Vagina (tissue), 2 donors: ENCODE measurements around the gene PPP1R2. TPM values are rescaled to one million over a fixed set of nuclear protein-coding genes. Genes with fewer than 3 reads are reported as not detected.
"Not testable (repeated sequence)": the region's sequence is repeated elsewhere in the genome, so short reads cannot be mapped to it uniquely, and the experiment has no call there.

ENCODE experiments used
- DNase-seq, 2 donors: peaks; one replicate each; pipeline ENCODE4 v3.0.0-alpha.2; 2017; ENCODE audit errors: extremely low spot score in 2 of 2
- H3K27ac ChIP-seq: fragments of 200-600 bp; sonication (generic); one replicate; pipeline ENCODE4 v1.5.1; 2019
- H3K27me3 ChIP-seq: fragments of 200-600 bp; sonication (generic); one replicate; pipeline ENCODE4 v1.5.1; 2019
- H3K36me3 ChIP-seq, 2 donors: fragments of 200-600 bp; sonication (generic); one replicate each; pipeline ENCODE4 v1.5.1; 2017 to 2019
- H3K4me1 ChIP-seq: fragments of 200-600 bp; sonication (generic); one replicate; pipeline ENCODE4 v1.5.1; 2019
- H3K4me3 ChIP-seq, 2 donors: fragments of 200-600 bp; sonication (generic); 1 replicate in 1 of 2; 2 replicates in 1 of 2; pipeline ENCODE4 v1.5.1; 2016 to 2019
- H3K9me3 ChIP-seq: fragments of 200-600 bp; sonication (generic); one replicate; pipeline ENCODE4 v1.5.1; 2019
- CTCF ChIP-seq, 3 experiments: fragments of 450-650 bp in 2 of 3; fragments of 200-600 bp in 1 of 3; sonication (generic) in 1 of 3; IDR thresholded peaks; one replicate each; pipeline ENCODE4 v1.5.1; 2017 to 2019; ENCODE audit warnings: antibody characterized with exemption in 3 of 3, mild to moderate bottlenecking in 2 of 3, moderate library complexity in 2 of 3
- POLR2A ChIP-seq, 2 donors: fragments of 450-650 bp; IDR thresholded peaks; one replicate each; pipeline ENCODE4 v1.6.1; 2017; ENCODE audit warnings: antibody characterized with exemption in 2 of 2, mild to moderate bottlenecking in 2 of 2, moderate library complexity in 2 of 2
- POLR2AphosphoS5 ChIP-seq, 2 donors: sonication (generic); formaldehyde crosslinking; IDR thresholded peaks; one replicate each; pipeline ENCODE4 v1.9.0; 2017; ENCODE audit warnings: antibody characterized with exemption in 2 of 2, mild to moderate bottlenecking in 2 of 2, low read depth in 1 of 2; ENCODE audit not compliant: insufficient read depth in 1 of 2
- intact Hi-C: fragments of 100-400 bp; cut with DNase I; formaldehyde crosslinking; loops from one replicate; pipeline ENCODE4 v1.15.1; 2023
- total RNA-seq: library from RNA; depleted of rRNA; stranded (reverse); fragments of >200 nt; gene quantifications from one replicate; pipeline ENCODE4 v1.2.3, GENCODE V29; 2016

PPP1R2 gene
- total RNA-seq = 98.0 TPM

DNA sequence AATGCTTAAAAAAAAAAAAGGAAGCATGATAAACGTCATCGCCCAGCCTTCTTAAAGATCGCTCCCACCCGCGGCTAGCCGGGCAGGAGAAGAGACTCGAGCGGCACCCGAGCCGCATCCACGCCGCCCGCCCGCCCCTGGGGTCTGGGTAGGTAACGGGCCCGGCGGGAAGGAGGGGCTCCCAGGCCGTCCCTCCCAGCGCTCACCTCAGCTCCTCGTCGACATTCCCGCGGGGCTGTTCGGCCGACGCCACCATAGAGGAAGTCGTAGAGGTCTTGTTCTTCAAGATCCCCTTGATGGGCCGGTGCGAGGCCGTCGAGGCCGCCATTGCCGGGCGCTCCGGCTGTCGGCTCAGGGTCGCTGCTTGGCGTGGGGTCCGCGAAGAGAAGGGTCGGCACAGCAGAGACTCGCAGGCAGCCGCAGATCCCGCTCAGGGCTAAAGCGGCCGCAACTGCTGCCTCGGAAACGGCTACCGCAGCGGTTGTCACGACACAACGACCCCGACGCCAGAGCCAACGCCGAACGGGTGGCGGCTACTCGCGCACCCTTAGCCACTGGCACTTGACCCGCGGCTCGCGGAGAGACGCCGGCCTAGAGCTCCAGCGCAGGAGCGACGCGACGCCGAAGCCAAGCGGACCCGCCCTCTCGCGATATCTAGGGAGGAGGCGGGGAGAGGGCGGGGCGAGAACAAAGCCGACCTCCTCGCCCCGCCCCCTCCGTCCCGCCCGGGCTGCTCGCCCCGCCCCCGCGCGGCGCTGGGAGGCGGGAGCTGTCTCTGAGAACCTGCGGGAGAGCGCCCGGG lies at the start of gene PPP1R2:
Gene PPP1R2, minus strand, starts transcription at position 628 of the 802 bp plus-strand sequence. Its CDS starts 300 bp downstream, at position 328.
- peaks cover 56% of the 10 kb centered on the region for H3K4me1 ChIP-seq
- no peak for DNase-seq
- no peaks in the 10 kb centered on the region for H3K9me3 ChIP-seq
- peak within 1 kb of the TSS; percentile 86 for H3K27ac ChIP-seq
- TF ChIP-seq POLR2A (IDR thresholded peaks at IDR 0.05) = peak in 1 of 2 donors; percentile 93
- peak; percentile 59 to 99 for TF ChIP-seq POLR2AphosphoS5 (IDR thresholded peaks at IDR 0.05; ENCODE audit: insufficient read depth in 1 of 2, low read depth in 1 of 2)
- TF ChIP-seq CTCF (IDR thresholded peaks at IDR 0.05) = no peak
- H3K27me3 ChIP-seq = no peaks in the 10 kb centered on the region
- no peaks in the 10 kb centered on the region for H3K36me3 ChIP-seq
- intact Hi-C loops = loop anchor here (10.0 kb wide), 1 partner anchor 858 kb away; the partner anchor contains the start of gene FAM43A
- peak within 1 kb of the TSS; percentile 88 to 95 for H3K4me3 ChIP-seq

GRCh38 chr3:195591852-195592251 lies 48.7 kb upstream of the PPP1R2 start:
- Histone ChIP-seq H3K4me3 (no peak overlapping the region), H3K27me3 (no peaks in the 10 kb centered on the region), H3K27ac (no peak overlapping the region), H3K36me3 (no peaks in the 10 kb centered on the region), H3K4me1 (no peaks in the 10 kb centered on the region), H3K9me3 (no peaks in the 10 kb centered on the region)
- TF ChIP-seq CTCF (IDR thresholded peaks at IDR 0.05) = no peak
- no peak for TF ChIP-seq POLR2A (IDR thresholded peaks at IDR 0.05)
- no peak for TF ChIP-seq POLR2AphosphoS5 (IDR thresholded peaks at IDR 0.05; ENCODE audit: insufficient read depth in 1 of 2, low read depth in 1 of 2)
- intact Hi-C loops = no loop called here
- no peak for DNase-seq

DNA sequence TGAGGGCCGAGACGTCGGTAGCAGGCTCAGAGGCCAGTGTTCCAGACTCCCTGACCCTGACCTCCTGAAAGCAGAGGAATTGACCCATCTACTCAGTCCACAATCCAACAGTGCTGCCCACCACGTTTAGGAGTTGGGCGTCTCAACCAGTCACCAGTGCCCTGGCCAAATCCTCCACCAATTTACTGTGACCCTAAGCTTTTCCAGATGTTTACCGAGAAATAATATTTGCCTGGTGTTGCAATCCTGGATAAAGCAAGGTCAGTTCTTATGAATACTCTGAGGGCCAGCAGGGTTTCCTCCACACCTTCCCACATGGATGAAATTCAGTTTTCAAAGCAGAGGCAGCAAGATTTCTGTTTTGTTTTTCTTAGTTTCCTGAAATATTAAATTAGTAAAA lies 48.1 kb upstream of the PPP1R2 start:
- Histone ChIP-seq H3K27me3 (no peaks in the 10 kb centered on the region), H3K36me3 (no peaks in the 10 kb centered on the region), H3K27ac (peak overlapping the region; percentile 44), H3K9me3 (no peaks in the 10 kb centered on the region), H3K4me3 (no peak overlapping the region), H3K4me1 (no peaks in the 10 kb centered on the region)
- no peak for DNase-seq
- no peak for TF ChIP-seq CTCF (IDR thresholded peaks at IDR 0.05)
- peak in 1 of 2 donors; percentile 16 for TF ChIP-seq POLR2AphosphoS5 (IDR thresholded peaks at IDR 0.05; ENCODE audit: insufficient read depth in 1 of 2, low read depth in 1 of 2)
- no peak for TF ChIP-seq POLR2A (IDR thresholded peaks at IDR 0.05)
- intact Hi-C loops = no loop called here

DNA sequence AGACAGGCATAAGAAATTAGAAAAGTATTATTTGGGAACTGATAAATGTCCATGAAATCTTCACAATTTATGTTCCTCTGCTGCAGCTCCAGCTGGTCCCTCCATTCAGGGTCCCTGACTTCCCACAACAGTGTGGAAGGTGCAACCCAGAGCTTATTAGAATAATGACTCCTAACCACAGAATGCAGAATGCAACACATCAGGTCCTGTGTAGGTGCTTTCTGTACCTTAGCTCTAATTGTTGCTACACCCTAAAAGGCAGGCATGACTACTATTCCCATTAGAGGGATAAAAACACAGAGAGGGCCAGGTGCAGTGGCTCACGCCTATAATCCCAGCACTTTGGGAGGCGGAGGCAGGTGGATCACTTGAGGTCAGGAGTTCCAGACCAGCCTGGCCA lies 47.3 kb upstream of the PPP1R2 start:
- H3K27me3 ChIP-seq, DNase-seq, H3K9me3 ChIP-seq, intact Hi-C loops, H3K4me1 ChIP-seq, H3K36me3 ChIP-seq, H3K4me3 ChIP-seq: not testable (repeated sequence)
- peak overlapping the region; percentile 44 for H3K27ac ChIP-seq

GRCh38 chr3:195589796-195590195 lies 46.7 kb upstream of the PPP1R2 start:
- H3K9me3 ChIP-seq, intact Hi-C loops: not testable (repeated sequence)

DNA sequence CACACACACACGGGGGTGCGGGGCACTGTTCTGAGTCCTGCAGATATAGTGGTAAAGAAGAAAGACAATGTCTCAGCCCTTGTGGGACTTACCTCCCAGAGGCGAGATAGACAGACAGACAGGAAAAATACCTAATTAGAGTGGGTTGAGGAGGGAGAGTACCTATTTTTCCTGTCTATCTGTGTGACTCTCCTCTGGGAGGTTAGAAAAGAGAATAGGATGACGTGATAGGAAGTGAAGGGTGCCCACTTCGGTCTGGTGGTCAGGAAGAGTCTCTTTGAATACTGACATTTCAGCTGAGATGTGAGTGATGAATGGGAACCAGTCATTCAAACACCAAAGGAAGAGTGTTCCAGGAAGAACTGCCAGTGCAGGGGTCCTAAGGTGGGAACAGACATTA lies 44.7 kb upstream of the PPP1R2 start:
- H3K9me3 ChIP-seq = no peaks in the 10 kb centered on the region
- no peak overlapping the region for H3K4me3 ChIP-seq
- peaks cover 18% of the 10 kb centered on the region for H3K4me1 ChIP-seq
- H3K27ac ChIP-seq = no peak overlapping the region
- H3K27me3 ChIP-seq = no peaks in the 10 kb centered on the region
- DNase-seq = no peak
- no peak for TF ChIP-seq POLR2A (IDR thresholded peaks at IDR 0.05)
- intact Hi-C loops = no loop called here
- no peaks in the 10 kb centered on the region for H3K36me3 ChIP-seq

More at GRCh38 chr3:195589796-195590195, 46.7 kb upstream of the PPP1R2 start:
- not testable (repeated sequence) for H3K4me3 ChIP-seq, DNase-seq, H3K36me3 ChIP-seq, H3K27me3 ChIP-seq, H3K27ac ChIP-seq, H3K4me1 ChIP-seq
